G401 (cell line): ENCODE results near the gene PCID2. TPM values are rescaled to one million over a fixed set of nuclear protein-coding genes. Genes with fewer than 3 reads are reported as not detected.
"Not testable (repeated sequence)": the region's sequence is repeated elsewhere in the genome, so short reads cannot be mapped to it uniquely, and the experiment has no call there.

Experiments
- DNase-seq: peaks from one replicate; pipeline ENCODE4 v3.0.0-alpha.2; 2015; ENCODE audit warnings: low spot score
- in situ Hi-C: cut with HindIII; loops from 2 replicates; pipeline ENCODE4 v1.10.0; 2016; ENCODE audit warnings: low sequenced_read_pairs, mixed read lengths
- total RNA-seq: library from RNA; depleted of rRNA; stranded (reverse); fragments of >200 nt; shearing (Covaris generic); gene quantifications from 2 replicates; pipeline ENCODE4 v1.2.3, GENCODE V29; 2014

The PCID2 gene
- total RNA-seq, 1 experiment from 2014 or later, result 103 TPM

DNA sequence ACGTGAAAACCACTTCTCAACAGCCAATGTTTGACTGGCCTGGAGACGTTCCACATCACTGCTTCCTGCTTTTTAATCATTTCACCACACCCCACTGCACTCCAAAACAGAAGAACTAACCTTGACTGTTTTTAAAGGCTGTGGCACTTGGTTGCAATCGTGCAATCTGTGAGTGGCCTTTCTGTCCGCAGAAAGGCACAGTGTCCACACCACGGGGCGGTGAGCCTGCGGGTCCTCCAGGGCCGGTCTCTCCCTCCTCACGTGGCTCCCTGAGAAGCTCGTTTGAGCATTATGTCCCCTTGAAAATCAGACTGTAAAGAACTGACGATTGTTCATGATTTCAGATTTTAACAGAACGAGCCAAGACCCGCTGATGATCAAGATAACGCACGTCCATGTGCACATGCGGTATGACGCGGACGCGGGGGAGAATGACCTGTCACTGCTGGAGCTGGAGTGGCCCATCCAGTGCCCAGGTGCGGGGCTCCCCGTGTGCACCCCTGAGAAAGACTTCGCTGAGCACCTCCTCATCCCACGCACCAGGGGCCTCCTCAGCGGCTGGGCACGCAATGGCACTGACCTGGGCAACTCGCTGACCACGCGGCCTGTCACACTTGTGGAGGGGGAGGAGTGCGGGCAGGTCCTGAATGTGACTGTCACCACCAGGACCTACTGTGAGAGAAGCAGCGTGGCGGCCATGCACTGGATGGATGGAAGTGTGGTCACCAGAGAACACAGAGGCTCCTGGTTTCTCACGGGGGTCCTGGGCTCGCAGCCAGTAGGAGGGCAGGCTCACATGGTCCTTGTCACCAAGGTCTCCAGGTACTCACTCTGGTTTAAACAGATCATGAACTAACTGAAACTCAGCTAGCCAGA, 37.0 kb downstream of the PCID2 start:
- in situ Hi-C loops, result no loop called here

DNA sequence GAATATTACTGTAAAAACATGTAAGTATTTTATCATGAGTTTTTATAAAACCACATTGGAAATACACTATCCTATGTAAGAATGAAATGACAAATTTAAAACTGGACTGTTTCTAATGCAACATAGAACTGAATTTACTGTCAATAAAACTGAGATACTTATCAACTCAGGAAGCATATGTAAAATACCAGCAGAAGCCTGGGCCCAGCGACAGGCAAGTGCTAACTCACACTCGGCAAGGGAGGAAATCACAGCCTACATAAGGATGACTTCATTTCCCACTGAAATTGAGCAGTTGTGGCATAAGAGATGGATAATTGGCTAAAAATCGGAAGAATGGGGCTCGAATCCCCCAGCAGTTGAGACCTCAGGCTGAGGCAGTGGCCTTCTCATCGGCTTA, 38.0 kb downstream of the PCID2 start:
- DNase-seq, result no peak
- in situ Hi-C loops, result no loop called here

More for the DNA sequence above, 37.0 kb downstream of the PCID2 start:
- DNase-seq, result no peak

DNA sequence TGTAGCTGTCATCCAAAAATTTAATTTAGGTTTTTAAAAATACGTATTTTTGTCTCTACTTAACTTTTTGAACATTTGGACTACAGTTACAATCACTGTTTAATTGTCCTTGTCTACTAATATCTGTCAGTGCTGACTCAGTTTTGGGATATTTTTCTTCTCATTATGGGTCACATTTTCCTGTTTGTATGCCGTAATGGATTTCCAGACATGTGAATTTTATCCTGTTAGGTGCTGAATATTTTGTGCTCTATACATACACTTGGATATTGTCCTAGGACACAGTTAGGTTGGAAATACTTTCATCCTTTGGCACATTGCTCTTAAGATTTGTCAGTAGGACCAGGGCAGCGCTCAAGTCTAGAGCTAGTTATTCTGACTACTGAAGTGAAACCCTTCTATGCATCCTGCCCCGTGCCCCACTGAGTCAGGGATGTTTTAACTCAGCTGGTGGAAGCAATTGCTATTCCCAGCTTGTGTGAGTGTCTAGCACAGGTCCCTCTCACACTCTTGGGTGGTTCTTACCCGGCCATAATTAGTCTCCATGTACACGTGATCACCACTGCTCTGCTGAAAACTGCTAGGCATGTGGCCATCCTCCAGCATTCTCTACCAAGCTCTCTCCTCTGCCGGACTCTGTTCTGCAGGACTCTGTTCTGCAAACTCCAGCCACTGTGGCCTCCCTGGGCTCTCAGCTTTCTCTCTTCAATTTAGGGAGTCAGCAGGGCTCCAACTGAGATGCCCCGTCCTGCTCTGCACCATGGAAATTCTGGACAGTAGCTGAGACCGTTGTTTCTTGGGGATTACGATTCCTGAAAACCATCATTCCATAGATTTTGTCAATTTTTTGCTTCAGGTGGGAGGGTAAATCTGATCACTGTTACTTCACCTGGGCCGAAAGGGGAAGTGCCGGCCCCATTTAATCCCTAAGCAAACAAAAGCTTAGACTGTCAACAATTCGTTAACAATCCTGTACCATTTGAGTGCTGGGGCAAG, 38.9 kb downstream of the PCID2 start:
- no peak for DNase-seq
- in situ Hi-C loops, result no loop called here

DNA sequence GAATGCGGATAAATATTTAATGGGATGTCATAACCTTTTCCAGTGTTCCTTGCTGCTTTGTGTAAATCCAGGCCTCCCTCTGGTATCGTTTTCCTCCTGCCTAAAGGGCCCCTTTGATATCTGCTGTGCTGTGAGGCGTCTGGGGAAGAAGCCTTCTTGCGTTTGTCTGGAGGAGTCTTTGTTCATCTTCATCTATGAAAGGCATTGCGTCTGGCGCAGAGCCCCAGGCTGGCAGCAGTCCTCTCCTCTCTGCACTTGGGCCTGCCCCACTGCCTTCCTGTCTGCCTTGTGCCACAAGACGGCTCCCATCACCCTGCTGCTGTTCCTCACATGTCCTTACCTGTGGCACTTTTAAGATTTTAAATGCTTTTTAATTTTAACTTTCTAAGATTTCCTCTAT, 40.3 kb downstream of the PCID2 start:
- in situ Hi-C loops, result no loop called here
- no peak for DNase-seq

DNA sequence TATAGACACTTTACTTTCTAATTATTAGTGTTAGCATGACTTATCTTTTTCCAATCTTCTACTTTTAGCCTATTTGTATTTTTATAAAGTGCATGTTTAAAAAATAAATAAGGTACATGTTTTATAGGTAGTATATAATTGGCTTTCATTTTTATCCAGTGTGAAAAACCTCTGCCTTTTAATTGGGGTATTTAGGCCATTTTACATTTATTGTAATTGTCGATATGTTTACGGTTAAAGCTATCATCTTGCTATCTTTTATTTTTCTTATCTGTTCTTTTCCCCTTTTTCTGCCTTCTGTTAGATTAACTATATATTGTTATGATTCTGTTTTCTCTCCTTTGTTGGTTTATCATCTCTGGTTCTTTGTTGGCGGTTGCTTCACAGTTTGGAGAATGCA, 40.9 kb downstream of the PCID2 start:
- in situ Hi-C loops, result no loop called here
- no peak for DNase-seq

DNA sequence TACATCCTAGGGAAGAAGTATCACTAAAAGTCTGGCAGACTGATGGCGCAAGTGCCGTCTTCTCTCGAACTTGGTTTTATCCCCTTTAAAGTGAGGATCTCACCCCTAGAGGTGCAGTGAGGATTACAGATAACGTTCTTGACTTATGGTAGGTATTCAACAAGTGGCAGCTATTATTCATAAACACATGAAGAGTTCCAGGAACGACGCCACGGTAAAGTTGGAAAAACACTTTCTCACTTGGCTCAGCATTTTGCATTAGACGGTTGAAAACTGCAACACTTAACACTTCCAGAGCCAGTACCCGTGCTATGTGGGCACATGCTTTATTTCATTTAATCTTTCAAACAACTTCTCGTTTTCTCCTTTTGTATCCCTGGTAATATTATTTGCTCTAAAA, 41.3 kb downstream of the PCID2 start:
- no peak for DNase-seq
- in situ Hi-C loops, result no loop called here

DNA sequence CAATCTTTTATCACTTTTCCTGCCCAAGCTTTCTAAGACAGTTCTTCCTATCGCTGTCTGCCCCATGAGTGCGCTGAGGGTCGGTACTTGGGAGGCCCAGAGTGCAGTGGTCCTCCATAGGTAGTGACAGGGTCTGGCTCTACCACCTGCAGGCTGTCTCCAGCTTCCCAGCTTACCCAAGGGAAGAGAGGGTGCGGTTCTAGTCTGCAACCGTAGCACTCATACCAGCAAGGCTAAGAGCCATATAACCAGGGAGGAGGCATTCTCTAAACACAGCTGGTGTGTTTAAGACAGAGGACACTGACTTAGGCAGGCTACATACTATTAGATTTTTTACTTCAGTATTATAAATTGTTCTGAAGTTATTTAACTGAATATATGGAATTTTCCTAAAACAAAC, 41.8 kb downstream of the PCID2 start:
- in situ Hi-C loops, result no loop called here
- no peak for DNase-seq

DNA sequence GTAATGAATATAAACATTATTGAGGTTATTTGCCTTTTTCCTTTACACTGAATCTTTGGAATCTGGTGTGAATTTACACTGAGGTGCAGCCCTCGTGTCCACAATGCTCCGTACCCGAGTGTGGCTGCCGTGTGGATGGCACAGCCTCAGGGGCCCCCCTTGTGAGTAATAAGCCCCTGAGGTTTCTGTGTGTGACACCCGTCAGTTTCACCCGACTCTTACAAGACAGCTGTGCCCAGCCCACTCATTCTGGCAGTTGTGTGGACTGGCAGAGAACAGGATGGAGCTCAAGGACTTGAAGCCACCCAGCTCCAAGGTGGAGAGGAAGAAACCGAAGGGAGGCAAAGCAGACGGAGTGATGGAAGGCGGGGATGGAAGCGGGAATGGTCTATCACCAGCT, 42.2 kb downstream of the PCID2 start:
- no peak for DNase-seq
- in situ Hi-C loops, result no loop called here

DNA sequence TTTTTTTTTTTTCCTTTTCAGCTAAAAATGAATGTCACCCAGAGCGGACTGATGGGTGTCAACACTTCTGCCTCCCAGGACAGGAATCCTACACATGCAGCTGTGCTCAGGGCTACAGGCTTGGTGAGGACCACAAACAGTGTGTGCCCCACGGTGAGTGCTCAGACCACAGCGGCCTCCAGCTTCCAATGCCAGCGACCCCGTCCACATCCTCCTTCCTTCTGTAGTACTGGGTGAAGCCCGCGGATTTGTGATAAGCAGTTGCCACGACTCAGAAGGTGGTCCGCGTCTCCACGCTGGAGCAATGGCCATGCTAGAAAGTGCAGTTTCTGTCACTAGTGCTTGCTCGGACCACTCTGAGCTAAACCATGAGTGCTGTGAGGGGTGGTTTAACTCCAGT, 44.0 kb downstream of the PCID2 start:
- in situ Hi-C loops, result no loop called here
- DNase-seq, result no peak

DNA sequence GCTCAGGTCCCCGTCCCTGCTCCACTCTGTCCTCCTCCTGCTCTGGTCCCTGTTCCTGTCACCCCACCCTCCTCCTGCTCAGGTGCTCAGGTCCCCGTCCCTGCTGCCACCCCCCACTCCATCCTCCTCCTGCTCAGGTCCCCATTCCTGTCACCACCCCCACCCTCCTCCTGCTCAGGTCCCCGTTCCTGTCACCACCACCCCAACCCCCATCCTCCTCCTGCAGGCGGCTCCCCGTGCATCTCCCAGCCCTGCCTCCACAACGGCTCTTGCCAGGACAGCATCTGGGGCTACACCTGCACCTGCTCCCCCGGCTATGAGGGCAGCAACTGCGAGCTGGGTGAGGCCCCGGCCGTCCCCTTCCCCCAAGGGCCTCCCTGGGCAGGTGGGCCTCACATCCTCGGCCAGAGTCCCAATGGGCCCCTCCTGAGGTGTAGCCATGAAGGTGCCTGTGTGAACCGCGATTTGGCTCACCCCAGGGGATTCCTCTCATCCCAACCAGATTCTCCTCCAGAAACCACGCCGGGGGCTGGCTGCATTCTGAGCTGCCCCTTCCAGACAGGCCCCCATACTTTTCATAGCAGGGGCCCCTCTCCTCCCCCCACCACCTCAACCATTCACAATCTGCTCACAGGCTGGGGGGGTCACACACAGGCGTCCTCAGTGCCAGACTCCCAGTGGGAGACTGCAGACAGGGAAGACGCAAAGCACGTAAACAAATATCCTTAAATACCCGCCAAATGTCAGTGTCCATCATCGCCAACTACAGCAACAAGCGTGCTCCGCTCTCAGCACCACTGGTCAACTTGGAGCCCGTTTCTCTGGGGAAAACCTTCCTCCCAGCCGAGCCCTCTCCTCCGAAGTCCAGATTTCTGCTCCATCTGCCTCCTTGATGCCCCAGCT, 45.4 kb downstream of the PCID2 start:
- DNase-seq, result peak; percentile 32
- in situ Hi-C loops, result no loop called here

DNA sequence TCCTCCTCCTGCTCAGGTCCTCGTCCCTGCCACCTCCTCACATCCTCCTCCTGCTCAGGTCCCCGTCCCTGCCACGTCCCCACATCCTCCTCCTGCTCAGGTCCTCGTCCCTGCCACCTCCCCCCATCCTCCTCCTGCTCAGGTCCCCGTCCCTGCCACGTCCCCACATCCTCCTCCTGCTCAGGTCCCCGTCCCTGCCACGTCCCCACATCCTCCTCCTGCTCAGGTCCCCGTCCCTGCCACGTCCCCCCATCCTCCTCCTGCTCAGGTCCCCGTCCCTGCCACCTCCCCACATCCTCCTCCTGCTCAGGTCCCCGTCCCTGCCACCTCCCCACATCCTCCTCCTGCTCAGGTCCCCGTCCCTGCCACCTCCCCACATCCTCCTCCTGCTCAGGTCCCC, 46.5 kb downstream of the PCID2 start:
- DNase-seq, in situ Hi-C loops: not testable (repeated sequence)

DNA sequence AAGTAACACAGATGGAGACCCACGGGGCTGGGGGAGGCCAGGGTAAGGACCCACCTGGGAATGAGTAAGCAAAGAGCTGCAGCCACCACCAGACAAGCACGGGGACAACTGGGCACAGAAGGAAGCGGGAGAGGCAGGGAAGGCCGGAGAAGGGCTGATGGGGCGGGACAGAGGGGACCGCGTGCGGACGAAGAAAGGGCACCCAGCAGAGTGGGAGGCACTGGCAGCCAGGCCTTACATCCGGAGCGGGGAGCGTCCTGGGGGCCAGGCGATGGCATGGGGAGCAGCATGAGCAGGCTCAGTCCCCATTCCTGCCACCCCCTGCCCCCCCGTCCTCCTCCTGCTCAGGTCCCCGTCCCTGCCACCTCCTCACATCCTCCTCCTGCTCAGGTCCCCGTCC, 47.0 kb downstream of the PCID2 start:
- DNase-seq, result no peak
- in situ Hi-C loops, result no loop called here

DNA sequence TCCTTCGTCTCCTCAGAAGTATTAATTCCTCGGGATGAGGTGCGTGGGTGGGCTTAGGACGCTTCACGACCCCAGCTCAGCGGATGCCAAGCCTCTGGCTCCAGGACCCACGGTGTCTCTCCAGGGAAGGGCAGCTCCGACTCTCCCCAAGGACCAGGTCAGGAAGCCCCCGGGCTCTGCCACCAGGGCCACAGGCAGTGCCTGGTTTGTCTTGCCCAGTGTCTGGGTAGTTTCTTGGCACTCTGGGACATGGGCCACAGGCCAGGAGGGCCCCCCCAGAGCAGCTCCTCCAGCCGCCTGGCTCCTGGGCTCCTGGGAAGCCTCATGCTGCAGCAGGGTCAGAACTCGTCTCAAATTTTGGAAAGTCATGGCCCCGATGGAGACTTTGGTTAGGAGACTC, 47.5 kb downstream of the PCID2 start:
- DNase-seq, result no peak
- in situ Hi-C loops, result no loop called here

DNA sequence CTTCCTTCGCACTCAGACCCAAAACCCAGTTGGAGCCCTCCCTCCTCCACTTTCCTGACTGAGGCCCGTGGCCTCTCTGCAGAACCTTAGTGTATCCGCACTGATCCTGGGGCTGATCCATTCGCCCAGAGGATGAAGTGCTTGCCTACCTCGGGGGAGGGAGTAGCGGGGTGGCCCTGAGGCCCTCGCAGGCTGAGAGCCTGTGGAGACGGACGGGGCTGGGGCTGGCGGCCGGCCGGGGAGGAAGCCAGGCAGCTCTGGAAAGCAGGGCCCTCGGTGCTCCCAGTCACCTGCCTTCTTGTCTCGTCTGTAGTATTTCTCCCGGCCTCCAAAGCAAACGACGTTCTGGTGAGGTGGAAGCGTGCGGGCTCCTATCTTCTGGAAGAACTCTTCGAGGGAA, 48.8 kb downstream of the PCID2 start:
- DNase-seq, result no peak
- in situ Hi-C loops, result no loop called here

DNA sequence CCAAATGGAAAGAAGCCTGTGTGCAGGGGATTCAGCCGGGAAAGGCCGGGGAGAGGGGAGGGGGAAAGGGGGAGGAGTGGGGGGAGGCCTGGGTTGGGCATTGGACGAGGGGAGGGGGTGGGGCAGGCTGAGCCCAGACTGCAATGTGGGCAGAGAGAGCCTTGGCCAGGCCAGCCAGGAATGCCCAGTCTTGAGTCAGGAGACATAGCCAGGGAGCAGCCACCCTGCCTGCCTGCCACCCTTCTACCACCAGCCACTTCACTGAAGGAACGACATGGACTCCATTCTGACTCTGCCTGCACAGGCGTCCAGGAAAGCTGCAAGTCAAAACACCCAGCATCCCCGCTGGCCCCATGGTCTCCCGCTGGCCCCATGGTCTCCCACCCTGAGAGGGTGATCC, 49.5 kb downstream of the PCID2 start:
- in situ Hi-C loops, result no loop called here
- no peak for DNase-seq

DNA sequence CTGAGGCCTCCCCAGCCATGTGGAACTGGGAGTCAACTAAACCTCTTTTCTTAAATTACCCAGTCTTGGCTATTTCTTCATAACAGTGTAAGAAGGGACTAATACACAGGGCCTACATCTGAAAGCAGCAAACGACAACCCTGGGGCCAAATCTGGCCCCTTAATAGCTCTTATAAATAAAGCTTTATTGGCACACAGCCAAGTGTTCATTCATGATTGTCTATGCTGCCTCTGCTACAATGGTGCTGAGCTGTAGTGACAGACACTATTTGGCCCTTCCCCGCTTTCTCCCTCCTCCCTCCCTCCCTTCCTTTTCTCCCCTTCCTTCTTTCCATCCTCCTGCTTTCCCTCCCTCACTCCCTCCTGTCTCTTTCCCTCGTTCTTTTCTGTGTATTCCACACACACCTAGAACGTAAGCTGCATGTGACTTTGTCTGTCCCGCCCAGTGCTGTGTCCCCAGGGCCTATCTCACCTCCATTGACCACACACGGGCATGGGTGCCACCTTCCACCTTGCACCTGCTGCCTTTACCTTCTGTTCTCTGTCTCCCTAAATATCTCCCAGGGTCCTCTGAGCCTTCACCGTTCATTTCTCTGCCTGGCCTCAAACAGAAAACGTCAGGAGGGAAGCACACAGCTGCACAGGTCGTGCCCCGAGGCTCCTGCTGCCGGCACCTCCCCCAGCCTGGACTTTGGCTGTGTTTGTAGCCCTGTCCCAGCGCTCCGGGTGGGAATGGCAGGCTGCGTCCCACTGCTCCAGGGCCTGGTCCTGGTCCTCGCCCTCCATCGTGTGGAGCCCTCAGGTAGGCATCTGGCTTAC, 50.3 kb downstream of the PCID2 start, which contains the start of gene PROZ:
Gene PROZ, plus strand, starts transcription at position 720 of the 819 bp plus-strand sequence. Its CDS starts 13 bp downstream, at position 733.
- no peak for DNase-seq
- in situ Hi-C loops, result no loop called here

DNA sequence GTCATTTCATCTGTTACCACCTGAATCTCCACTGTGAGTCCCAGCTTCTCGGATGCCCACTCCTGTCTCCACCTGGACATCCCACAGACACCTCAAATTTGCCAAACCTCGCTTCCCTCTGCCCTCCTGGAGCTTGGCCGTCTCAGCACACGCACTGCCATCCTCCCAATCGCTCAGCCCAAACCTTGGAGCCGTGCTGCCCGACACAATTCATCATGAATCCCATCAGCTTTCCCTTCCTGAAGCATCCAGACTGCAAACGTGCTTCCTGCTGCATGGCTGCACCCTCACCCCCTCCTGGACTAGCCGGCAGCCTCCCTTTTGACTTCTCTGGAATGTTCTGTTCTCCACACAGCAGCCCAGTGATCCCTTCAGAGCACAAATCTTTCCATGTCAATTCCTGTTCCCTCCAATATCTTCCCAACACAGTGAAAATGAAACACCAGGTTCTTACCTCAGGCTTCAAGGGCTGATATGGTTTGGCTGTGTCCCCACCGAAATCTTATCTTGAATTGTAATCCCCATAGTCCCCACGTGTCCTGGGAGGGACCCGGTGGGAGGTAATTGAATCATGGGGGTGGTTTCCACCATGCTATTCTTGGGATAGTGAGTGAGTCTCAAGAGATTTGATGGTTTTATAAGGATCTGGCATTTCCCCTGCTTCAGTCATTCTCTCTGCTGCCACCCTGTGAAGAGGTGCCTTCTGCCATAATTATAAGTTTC, 51.1 kb downstream of the PCID2 start:
- no peak for DNase-seq

More for the DNA sequence above, 51.1 kb downstream of the PCID2 start:
- in situ Hi-C loops, result no loop called here
